ENCODE results near the gene LYSMD3.

LYSMD3 gene

GRCh38 chr5:90529939-90530677 lies 724 bp upstream of the LYSMD3 start:
- H3K27ac ChIP-seq (ENCODE audit: insufficient read depth, low read length, poor library complexity, severe bottlenecking): peak overlapping the region; percentile 95
- peaks cover 5% of the 10 kb centered on the region for H3K4me1 ChIP-seq (ENCODE audit: control insufficient read depth, insufficient read depth, low read length, poor library complexity, severe bottlenecking)
- peak in 2 of 3 donors; percentile 19 to 46 for DNase-seq
- no peaks in the 10 kb centered on the region for H3K36me3 ChIP-seq (ENCODE audit: control insufficient read depth, insufficient read depth, low read length)
- H3K4me3 ChIP-seq (ENCODE audit: insufficient read depth, low read depth, low read length, poor library complexity, severe bottlenecking): peak overlapping the region; percentile 96
- no peaks in the 10 kb centered on the region for H3K27me3 ChIP-seq (replicated peaks; ENCODE audit: control insufficient read depth, insufficient read depth, low read length, poor library complexity, severe bottlenecking)
- H3K9me3 ChIP-seq (ENCODE audit: control insufficient read depth, low read length): no peaks in the 10 kb centered on the region

- peaks cover 5% of the 10 kb centered on the region for H3K4me1 ChIP-seq (ENCODE audit: control insufficient read depth, insufficient read depth, low read length, poor library complexity, severe bottlenecking)
- peak in 1 of 3 donors; percentile 19 for DNase-seq
- H3K27me3 ChIP-seq (replicated peaks; ENCODE audit: control insufficient read depth, insufficient read depth, low read length, poor library complexity, severe bottlenecking): no peaks in the 10 kb centered on the region
- H3K27ac ChIP-seq (ENCODE audit: insufficient read depth, low read length, poor library complexity, severe bottlenecking): peak overlapping the region; percentile 95
- peak overlapping the region; percentile 96 for H3K4me3 ChIP-seq (ENCODE audit: insufficient read depth, low read depth, low read length, poor library complexity, severe bottlenecking)
- H3K9me3 ChIP-seq (ENCODE audit: control insufficient read depth, low read length): no peaks in the 10 kb centered on the region
- no peaks in the 10 kb centered on the region for H3K36me3 ChIP-seq (ENCODE audit: control insufficient read depth, insufficient read depth, low read length)
Measured at GRCh38 chr5:90528601-90529193, 687 bp downstream of the LYSMD3 start.

- peaks cover 9% of the 10 kb centered on the region for H3K36me3 ChIP-seq (ENCODE audit: control insufficient read depth, insufficient read depth, low read length)
- DNase-seq: no peak
Measured at GRCh38 chr5:90519081-90519480, 10.3 kb downstream of the LYSMD3 start.

GRCh38 chr5:90518661-90519060 lies 10.7 kb downstream of the LYSMD3 start:
- Histone ChIP-seq H3K4me3 (ENCODE audit: insufficient read depth, low read depth, low read length, poor library complexity, severe bottlenecking) (no peak overlapping the region), H3K27ac (ENCODE audit: insufficient read depth, low read length, poor library complexity, severe bottlenecking) (no peak overlapping the region), H3K9me3 (ENCODE audit: control insufficient read depth, low read length) (no peaks in the 10 kb centered on the region), H3K36me3 (ENCODE audit: control insufficient read depth, insufficient read depth, low read length) (peaks cover 9% of the 10 kb centered on the region), H3K4me1 (ENCODE audit: control insufficient read depth, insufficient read depth, low read length, poor library complexity, severe bottlenecking) (no peaks in the 10 kb centered on the region), H3K27me3 (replicated peaks; ENCODE audit: control insufficient read depth, insufficient read depth, low read length, poor library complexity, severe bottlenecking) (no peaks in the 10 kb centered on the region)
- DNase-seq: no peak

More at GRCh38 chr5:90519081-90519480, 10.3 kb downstream of the LYSMD3 start:
- H3K9me3 ChIP-seq (ENCODE audit: control insufficient read depth, low read length): no peaks in the 10 kb centered on the region
- no peak overlapping the region for H3K4me3 ChIP-seq (ENCODE audit: insufficient read depth, low read depth, low read length, poor library complexity, severe bottlenecking)
- H3K27me3 ChIP-seq (replicated peaks; ENCODE audit: control insufficient read depth, insufficient read depth, low read length, poor library complexity, severe bottlenecking): no peaks in the 10 kb centered on the region
- no peak overlapping the region for H3K27ac ChIP-seq (ENCODE audit: insufficient read depth, low read length, poor library complexity, severe bottlenecking)
- no peaks in the 10 kb centered on the region for H3K4me1 ChIP-seq (ENCODE audit: control insufficient read depth, insufficient read depth, low read length, poor library complexity, severe bottlenecking)

- no peaks in the 10 kb centered on the region for H3K9me3 ChIP-seq (ENCODE audit: control insufficient read depth, low read length)
- H3K27ac ChIP-seq (ENCODE audit: insufficient read depth, low read length, poor library complexity, severe bottlenecking): no peak overlapping the region
- H3K36me3 ChIP-seq (ENCODE audit: control insufficient read depth, insufficient read depth, low read length): no peaks in the 10 kb centered on the region
- DNase-seq: no peak
- H3K27me3 ChIP-seq (replicated peaks; ENCODE audit: control insufficient read depth, insufficient read depth, low read length, poor library complexity, severe bottlenecking): no peaks in the 10 kb centered on the region
- no peaks in the 10 kb centered on the region for H3K4me1 ChIP-seq (ENCODE audit: control insufficient read depth, insufficient read depth, low read length, poor library complexity, severe bottlenecking)
- no peak overlapping the region for H3K4me3 ChIP-seq (ENCODE audit: insufficient read depth, low read depth, low read length, poor library complexity, severe bottlenecking)
Measured at GRCh38 chr5:90514520-90514919, 14.9 kb downstream of the LYSMD3 start.

DNA sequence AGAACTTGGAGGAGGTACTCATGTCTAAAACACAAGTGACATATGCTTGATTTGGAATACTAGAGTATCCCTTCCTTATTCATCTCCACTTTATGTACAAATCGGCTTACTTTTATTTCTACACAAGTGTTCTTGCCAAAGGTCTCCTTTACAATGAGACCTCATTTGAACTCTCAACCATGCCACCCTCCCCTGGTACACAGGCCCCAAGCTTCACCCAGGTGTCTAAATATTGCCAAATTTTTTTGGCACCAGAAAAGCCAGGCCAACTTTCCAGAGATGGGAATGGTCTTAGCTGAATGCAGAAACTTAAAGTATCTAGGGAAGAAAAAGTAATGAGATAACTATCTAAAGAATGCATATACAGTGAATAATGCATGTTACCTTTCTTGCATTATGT lies 18.9 kb downstream of the LYSMD3 start:
- H3K4me3 ChIP-seq (ENCODE audit: insufficient read depth, low read depth, low read length, poor library complexity, severe bottlenecking): no peak overlapping the region
- H3K27ac ChIP-seq (ENCODE audit: insufficient read depth, low read length, poor library complexity, severe bottlenecking): no peak overlapping the region
- no peaks in the 10 kb centered on the region for H3K36me3 ChIP-seq (ENCODE audit: control insufficient read depth, insufficient read depth, low read length)
- no peaks in the 10 kb centered on the region for H3K4me1 ChIP-seq (ENCODE audit: control insufficient read depth, insufficient read depth, low read length, poor library complexity, severe bottlenecking)
- no peak for DNase-seq
- H3K27me3 ChIP-seq (replicated peaks; ENCODE audit: control insufficient read depth, insufficient read depth, low read length, poor library complexity, severe bottlenecking): no peaks in the 10 kb centered on the region
- no peaks in the 10 kb centered on the region for H3K9me3 ChIP-seq (ENCODE audit: control insufficient read depth, low read length)

GRCh38 chr5:90506221-90506620 lies 23.2 kb downstream of the LYSMD3 start:
- Histone ChIP-seq H3K9me3 (ENCODE audit: control insufficient read depth, low read length) (no peaks in the 10 kb centered on the region), H3K4me3 (ENCODE audit: insufficient read depth, low read depth, low read length, poor library complexity, severe bottlenecking) (no peak overlapping the region), H3K27ac (ENCODE audit: insufficient read depth, low read length, poor library complexity, severe bottlenecking) (no peak overlapping the region), H3K36me3 (ENCODE audit: control insufficient read depth, insufficient read depth, low read length) (no peaks in the 10 kb centered on the region), H3K27me3 (replicated peaks; ENCODE audit: control insufficient read depth, insufficient read depth, low read length, poor library complexity, severe bottlenecking) (no peaks in the 10 kb centered on the region), H3K4me1 (ENCODE audit: control insufficient read depth, insufficient read depth, low read length, poor library complexity, severe bottlenecking) (no peaks in the 10 kb centered on the region)
- DNase-seq: no peak

DNA sequence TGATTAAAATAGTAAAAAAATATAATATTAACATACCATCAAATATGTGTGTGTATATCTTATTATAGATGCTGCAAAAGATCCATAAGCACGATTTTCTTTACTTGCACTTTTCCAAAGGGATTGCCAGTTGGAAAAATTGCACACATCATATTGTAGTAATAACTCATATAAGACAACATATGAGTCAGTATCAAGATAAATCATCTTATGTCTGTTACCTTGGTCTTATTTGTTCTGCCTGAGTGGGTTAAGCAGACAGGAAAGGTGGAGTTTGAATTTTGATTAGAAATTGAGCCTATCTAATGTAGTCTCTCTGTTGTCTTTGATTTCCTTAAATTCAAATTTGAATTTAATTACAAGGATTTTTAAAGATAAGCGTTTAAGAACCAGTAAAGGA lies 24.6 kb downstream of the LYSMD3 start:
- H3K27ac ChIP-seq (ENCODE audit: insufficient read depth, low read length, poor library complexity, severe bottlenecking): no peak overlapping the region
- no peaks in the 10 kb centered on the region for H3K9me3 ChIP-seq (ENCODE audit: control insufficient read depth, low read length)
- DNase-seq: no peak

DNA sequence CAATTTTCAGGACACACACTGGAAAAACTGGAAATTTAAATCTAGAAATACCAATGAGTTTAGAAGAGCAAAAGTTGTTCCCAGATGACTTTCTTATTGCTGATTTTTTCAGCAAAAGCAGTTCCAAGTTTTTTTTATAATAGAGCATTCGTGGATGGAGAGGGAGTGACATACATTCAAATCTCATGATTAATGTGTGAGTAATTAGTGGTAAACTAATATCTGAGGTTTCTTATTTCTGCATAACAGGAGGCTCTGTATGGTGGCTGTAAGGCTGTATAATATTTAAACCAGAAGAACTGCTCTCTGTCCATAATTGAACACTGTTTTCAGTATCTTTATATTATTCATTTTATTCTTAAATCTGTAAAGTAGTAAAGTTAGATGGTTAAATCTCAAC lies 25.8 kb downstream of the LYSMD3 start:
- Histone ChIP-seq H3K27me3 (replicated peaks; ENCODE audit: control insufficient read depth, insufficient read depth, low read length, poor library complexity, severe bottlenecking) (no peaks in the 10 kb centered on the region), H3K9me3 (ENCODE audit: control insufficient read depth, low read length) (no peaks in the 10 kb centered on the region), H3K4me3 (ENCODE audit: insufficient read depth, low read depth, low read length, poor library complexity, severe bottlenecking) (no peak overlapping the region), H3K36me3 (ENCODE audit: control insufficient read depth, insufficient read depth, low read length) (no peaks in the 10 kb centered on the region), H3K27ac (ENCODE audit: insufficient read depth, low read length, poor library complexity, severe bottlenecking) (no peak overlapping the region), H3K4me1 (ENCODE audit: control insufficient read depth, insufficient read depth, low read length, poor library complexity, severe bottlenecking) (no peaks in the 10 kb centered on the region)
- DNase-seq: no peak

More for the DNA sequence above, 24.6 kb downstream of the LYSMD3 start:
- no peaks in the 10 kb centered on the region for H3K27me3 ChIP-seq (replicated peaks; ENCODE audit: control insufficient read depth, insufficient read depth, low read length, poor library complexity, severe bottlenecking)
- H3K36me3 ChIP-seq (ENCODE audit: control insufficient read depth, insufficient read depth, low read length): no peaks in the 10 kb centered on the region
- no peaks in the 10 kb centered on the region for H3K4me1 ChIP-seq (ENCODE audit: control insufficient read depth, insufficient read depth, low read length, poor library complexity, severe bottlenecking)
- no peak overlapping the region for H3K4me3 ChIP-seq (ENCODE audit: insufficient read depth, low read depth, low read length, poor library complexity, severe bottlenecking)

GRCh38 chr5:90495146-90495545 lies 34.2 kb downstream of the LYSMD3 start:
- DNase-seq: no peak
- no peaks in the 10 kb centered on the region for H3K9me3 ChIP-seq (ENCODE audit: control insufficient read depth, low read length)
- no peaks in the 10 kb centered on the region for H3K4me1 ChIP-seq (ENCODE audit: control insufficient read depth, insufficient read depth, low read length, poor library complexity, severe bottlenecking)

More at GRCh38 chr5:90495146-90495545, 34.2 kb downstream of the LYSMD3 start:
- no peaks in the 10 kb centered on the region for H3K36me3 ChIP-seq (ENCODE audit: control insufficient read depth, insufficient read depth, low read length)
- no peaks in the 10 kb centered on the region for H3K27me3 ChIP-seq (replicated peaks; ENCODE audit: control insufficient read depth, insufficient read depth, low read length, poor library complexity, severe bottlenecking)
- H3K4me3 ChIP-seq (ENCODE audit: insufficient read depth, low read depth, low read length, poor library complexity, severe bottlenecking): no peak overlapping the region
- H3K27ac ChIP-seq (ENCODE audit: insufficient read depth, low read length, poor library complexity, severe bottlenecking): no peak overlapping the region

Data from effector memory CD4-positive, alpha-beta T cell (primary cell).